ENCODE measurements around the gene TMSB10.
A peak's percentile ranks its signal among the peaks of the same experiment; 100 is the strongest.

The TMSB10 gene

GRCh38 chr2:84881581-84882413 lies 23.7 kb upstream of the TMSB10 start (continued):
- TF ChIP-seq MZF1 (tag by site-specific recombination; IDR thresholded peaks at IDR 0.05; ENCODE audit: borderline replicate concordance) (no peak), ZNF211 (tag by site-specific recombination; IDR thresholded peaks at IDR 0.05; ENCODE audit: low read depth) (no peak), ZNF366 (tag by site-specific recombination; conservative IDR thresholded peaks at IDR 0.05) (0 out of 2 replicates have a peak, but pooled peaks have one; percentile 8), SP2 (tag by site-specific recombination; IDR thresholded peaks at IDR 0.05) (no peak), ZBTB17 (tag by site-specific recombination; IDR thresholded peaks at IDR 0.05) (0 out of 2 replicates have a peak, but pooled peaks have one; percentile 34)

GRCh38 chr2:84882414-84882738 lies 23.1 kb upstream of the TMSB10 start:
- Histone ChIP-seq H3K36me3 (ENCODE audit: control insufficient read depth in 2 of 2, insufficient read depth in 1 of 2, low read length in 2 of 2) (no peaks in the 10 kb centered on the region), H3K4me3 (ENCODE audit: low read depth, low read length) (no peak overlapping the region), H3K9me3 (ENCODE audit: control insufficient read depth, insufficient read depth, low read depth, low read length) (no peaks in the 10 kb centered on the region), H3K4me1 (ENCODE audit: control insufficient read depth, insufficient read depth, low read length) (no peaks in the 10 kb centered on the region), H3K27ac (ENCODE audit: extremely low read depth, low read depth, low read length) (no peak overlapping the region)
- TF ChIP-seq ZNF398 (tag by site-specific recombination; IDR thresholded peaks at IDR 0.05): no peak
- TF ChIP-seq ZNF335 (tag by site-specific recombination; conservative IDR thresholded peaks at IDR 0.05): peak; percentile 92
- TF ChIP-seq ZNF155 (tag by site-specific recombination; IDR thresholded peaks at IDR 0.05): no peak
- TF ChIP-seq ZNF449 (tag by site-specific recombination; IDR thresholded peaks at IDR 0.05): peak; percentile 66; the same call in 1 of the 2 replicates
- TF ChIP-seq ZNF394 (tag by site-specific recombination; IDR thresholded peaks at IDR 0.05; ENCODE audit: borderline replicate concordance): peak; percentile 98
- TF ChIP-seq ZBTB8A (tag by site-specific recombination; IDR thresholded peaks at IDR 0.05): 0 out of 2 replicates have a peak, but pooled peaks have one; percentile 2
- ChIA-PET POLR2A (interaction anchor here (3.8 kb wide), 1 partner anchor 23 kb away, joined by 21 read pairs; the partner anchor contains the start of gene TMSB10), CTCF (interaction anchor here (0.6 to 3.3 kb wide), 25 partner anchors 8 to 928 kb away, joined by 3 to 27 read pairs (median 4); no protein-coding TSS in a partner anchor)

GRCh38 chr2:84882775-84883550 lies 22.5 kb upstream of the TMSB10 start:
- Histone ChIP-seq H3K4me1 (ENCODE audit: control insufficient read depth, insufficient read depth, low read length) (no peaks in the 10 kb centered on the region), H3K4me3 (ENCODE audit: low read depth, low read length) (no peak overlapping the region), H3K9me3 (ENCODE audit: control insufficient read depth, insufficient read depth, low read depth, low read length) (no peaks in the 10 kb centered on the region), H3K36me3 (ENCODE audit: control insufficient read depth in 2 of 2, insufficient read depth in 1 of 2, low read length in 2 of 2) (no peaks in the 10 kb centered on the region), H3K27ac (ENCODE audit: extremely low read depth, low read depth, low read length) (no peak overlapping the region)
- no peak for TF ChIP-seq ZNF302 (tag by site-specific recombination; IDR thresholded peaks at IDR 0.05; ENCODE audit: low read depth)
- TF ChIP-seq ZNF221 (tag by site-specific recombination; IDR thresholded peaks at IDR 0.05; ENCODE audit: borderline replicate concordance): no peak
- no peak for TF ChIP-seq PRDM1 (tag by site-specific recombination; IDR thresholded peaks at IDR 0.05)
- no peak for TF ChIP-seq SP3 (tag by site-specific recombination; IDR thresholded peaks at IDR 0.05)
- no peak for TF ChIP-seq ZSCAN5A (tag by site-specific recombination; IDR thresholded peaks at IDR 0.05)
- no peak for TF ChIP-seq ZNF558 (tag by site-specific recombination; IDR thresholded peaks at IDR 0.05)
- TF ChIP-seq ZBTB44 (tag by site-specific recombination; IDR thresholded peaks at IDR 0.05): no peak
- TF ChIP-seq MZF1 (tag by site-specific recombination; IDR thresholded peaks at IDR 0.05; ENCODE audit: borderline replicate concordance): no peak
- no peak for TF ChIP-seq ZEB2 (tag by site-specific recombination; IDR thresholded peaks at IDR 0.05)
- ChIA-PET CTCF (interaction anchor here (0.6 to 3.3 kb wide), 23 partner anchors 9 to 929 kb away, joined by 3 to 27 read pairs (median 4); no protein-coding TSS in a partner anchor), POLR2A (interaction anchor here (3.8 kb wide), 1 partner anchor 23 kb away, joined by 21 read pairs; the partner anchor contains the start of gene TMSB10)

All from HEK293 (cell line).